K562 (cell line): ENCODE measurements around the gene IMPACT. TPM values are rescaled to one million over a fixed set of nuclear protein-coding genes. Genes with fewer than 3 reads are reported as not detected.
A peak's percentile ranks its signal among the peaks of the same experiment; 100 is the strongest.

Experiments used
- ATAC-seq: fragments of 200-7000 bp; cut with Tn5 transposase; 3 replicates; pipeline ENCODE4 v1.9.1; 2020; ENCODE audit warnings: moderate library complexity
- BruUV-seq: library from RNA; stranded (reverse); fragments of 400-500 nt; replicated peaks from 2 replicates; lab custom pipeline; 2021; lab: Mats Ljungman, UMichigan
- CTCF ChIA-PET: fragments of 300-600 bp; formaldehyde crosslinking; extraction: SDS; loops from one replicate; lab custom pipeline; 2021; ENCODE audit warnings: low intra/inter-chr PET ratio; lab: Yijun Ruan, JAX
- POLR2A ChIA-PET: fragments of 300-600, 350-650 bp; sonication (Branson Sonifier 250); formaldehyde crosslinking; extraction: SDS; loops from one replicate; lab custom pipeline; 2021; ENCODE audit warnings: antibody characterized with exemption, inconsistent platforms; lab: Yijun Ruan, JAX
- DNase-seq, 4 experiments: peaks; one replicate each; pipeline versions ENCODE4 v3.0.0 to v3.0.0-alpha.2; 2011 to 2018; ENCODE audit warnings: low spot score in 3 of 4, mixed read lengths in 3 of 4; ENCODE audit errors: extremely low read depth in 1 of 4
- FAIRE-seq: peaks from 2 replicates; lab custom pipeline; 2011; peaks lifted over from hg19 to GRCh38; lab: Jason Lieb, UNC
- H2AFZ ChIP-seq: 2 replicates; pipeline ENCODE4 v1.6.0; 2011; ENCODE audit warnings: low read depth, low read length, control low read depth, inconsistent platforms
- H3K27ac ChIP-seq: fragments of 200-600 bp; 3 replicates; pipeline ENCODE4 v1.8.0; 2011; ENCODE audit warnings: low read depth, mild to moderate bottlenecking, control low read depth, inconsistent platforms, low read length, moderate library complexity, mixed read lengths; ENCODE audit errors: extremely low read depth
- H3K27me3 ChIP-seq, 2 experiments: fragments of 300-600 bp in 1 of 2; 2 replicates in 1 of 2; 3 replicates in 1 of 2; pipeline versions ENCODE4 v1.6.0 to v1.8.0; 2011; ENCODE audit warnings: inconsistent platforms in 2 of 2, low read length in 2 of 2, mild to moderate bottlenecking in 1 of 2, mixed read lengths in 1 of 2, moderate library complexity in 1 of 2; ENCODE audit not compliant: control insufficient read depth in 2 of 2, insufficient read depth in 2 of 2
- H3K36me3 ChIP-seq: fragments of 300-600 bp; 3 replicates; pipeline ENCODE4 v1.8.0; 2011; ENCODE audit warnings: mild to moderate bottlenecking, low read length, inconsistent platforms; ENCODE audit not compliant: control insufficient read depth, insufficient read depth
- H3K4me1 ChIP-seq, 2 experiments: fragments of 200-600 bp in 1 of 2; replicated peaks in 1 of 2; 2 replicates in 1 of 2; 3 replicates in 1 of 2; pipeline versions ENCODE4 v1.5.1 to v1.8.0; 2011; ENCODE audit warnings: inconsistent platforms in 2 of 2, low read length in 2 of 2, mild to moderate bottlenecking in 1 of 2, mixed read lengths in 1 of 2, moderate library complexity in 1 of 2; ENCODE audit not compliant: control insufficient read depth in 2 of 2, insufficient read depth in 2 of 2
- H3K4me2 ChIP-seq: 2 replicates; pipeline ENCODE4 v1.6.1; 2011; ENCODE audit warnings: low read length, control low read depth, inconsistent platforms, mixed read lengths; ENCODE audit not compliant: insufficient read depth
- H3K4me3 ChIP-seq: fragments of 200-600 bp; sonication (generic), shearing (Covaris generic); 2 replicates; pipeline ENCODE4 v1.5.1; 2016; ENCODE audit warnings: control low read depth, inconsistent platforms
- H3K79me2 ChIP-seq: fragments of 200-600 bp; 3 replicates; pipeline ENCODE4 v1.8.0; 2011; ENCODE audit warnings: low read length, inconsistent platforms; ENCODE audit not compliant: control insufficient read depth, insufficient read depth
- H3K9ac ChIP-seq, 2 experiments: 2 replicates each; pipeline versions ENCODE4 v1.6.0 to v1.6.1; 2011; ENCODE audit warnings: low read depth in 2 of 2, low read length in 2 of 2, control low read depth in 1 of 2, inconsistent platforms in 1 of 2, mild to moderate bottlenecking in 1 of 2, mixed read lengths in 1 of 2; ENCODE audit not compliant: insufficient read depth in 1 of 2
- H3K9me1 ChIP-seq: one replicate; pipeline ENCODE4 v1.6.0; 2011; ENCODE audit warnings: inconsistent platforms, mild to moderate bottlenecking, low read length, moderate library complexity; ENCODE audit not compliant: control insufficient read depth, insufficient read depth
- H3K9me3 ChIP-seq: replicated peaks from 2 replicates; pipeline ENCODE4 v1.5.1; 2011; ENCODE audit warnings: low read depth, low read length, inconsistent platforms; ENCODE audit not compliant: control insufficient read depth, insufficient read depth
- H4K20me1 ChIP-seq: replicated peaks from 2 replicates; pipeline ENCODE4 v1.6.1; 2011; ENCODE audit warnings: low read length, inconsistent platforms, mixed read lengths; ENCODE audit not compliant: control insufficient read depth, insufficient read depth
- CBX8 ChIP-seq: fragments of 200-600 bp; sonication (generic); IDR thresholded peaks from 2 replicates; pipeline ENCODE4 v1.6.1; 2012; ENCODE audit warnings: borderline replicate concordance, mixed run types, low read depth, mild to moderate bottlenecking, moderate library complexity, mixed read lengths, low read length, control low read depth, inconsistent platforms; ENCODE audit not compliant: poor library complexity, severe bottlenecking; ENCODE audit errors: extremely low read depth
- CXXC5 ChIP-seq: fragments of 250-450 bp; sonication (Bioruptor Pico); IDR thresholded peaks from 2 replicates; pipeline ENCODE4 v1.8.0; 2022; ENCODE audit warnings: inconsistent platforms, mild to moderate bottlenecking, moderate library complexity
- DNMT1 ChIP-seq: fragments of 450-650 bp; IDR thresholded peaks from 2 replicates; pipeline ENCODE4 v1.6.1; 2016; ENCODE audit warnings: antibody characterized with exemption, mild to moderate bottlenecking
- HDAC2 ChIP-seq: fragments of 450-650 bp; IDR thresholded peaks from 2 replicates; pipeline ENCODE4 v1.6.1; 2016; ENCODE audit warnings: mild to moderate bottlenecking
- HSF4 ChIP-seq: fragments of 250-450 bp; sonication (Bioruptor Pico); IDR thresholded peaks from 2 replicates; pipeline ENCODE4 v2.1.2; 2022; ENCODE audit warnings: mild to moderate bottlenecking, moderate library complexity, borderline replicate concordance
- KDM4B ChIP-seq, 2 experiments: fragments of 450-650 bp in 1 of 2; sonication (generic) in 1 of 2; IDR thresholded peaks; 2 replicates each; pipeline ENCODE4 v1.6.1; 2016 to 2017; ENCODE audit warnings: borderline replicate concordance in 2 of 2, antibody characterized with exemption in 1 of 2, low read depth in 1 of 2, mild to moderate bottlenecking in 1 of 2
- KLF13 ChIP-seq: fragments of 450-650 bp; IDR thresholded peaks from 2 replicates; pipeline ENCODE4 v1.6.1; 2016; ENCODE audit warnings: missing genetic modification characterization, low read depth, mild to moderate bottlenecking, missing compliant biosample characterization, moderate library complexity, borderline replicate concordance
- NFXL1 ChIP-seq: fragments of 450-650 bp; formaldehyde crosslinking; IDR thresholded peaks from 2 replicates; pipeline ENCODE4 v1.4.0; 2021; ENCODE audit warnings: mild to moderate bottlenecking
- RNF2 ChIP-seq: sonication (generic); IDR thresholded peaks from 2 replicates; pipeline ENCODE4 v1.6.1; 2016
- SMAD4 ChIP-seq: fragments of 250-450 bp; sonication (Bioruptor Pico); conservative IDR thresholded peaks from 2 replicates; pipeline ENCODE4 v1.8.0; 2021; ENCODE audit warnings: inconsistent platforms, mild to moderate bottlenecking, moderate library complexity
- ZEB2 ChIP-seq: fragments of 450-650 bp; IDR thresholded peaks from 2 replicates; pipeline ENCODE4 v1.6.1; 2016
- ZNF584 ChIP-seq: fragments of 200-800 bp; sonication (Bioruptor generic); IDR thresholded peaks from 2 replicates; pipeline ENCODE4 v1.6.1; 2016; ENCODE audit warnings: low read depth, mild to moderate bottlenecking, missing genetic modification characterization, missing compliant biosample characterization
- WGBS: fragments of 100-300 bp; shearing (Covaris generic); methylation state at CpG from one replicate; pipeline ENCODE4 v1.1.6; 2016; ENCODE audit warnings: low coverage, mixed read lengths; ENCODE audit not compliant: insufficient coverage; ENCODE audit errors: missing lambda C conversion rate; 5-methylcytosine and 5-hydroxymethylcytosine counted together
- in situ Hi-C: fragments of 300-500 bp; cut with MboI; formaldehyde crosslinking; loops from 4 replicates; pipeline ENCODE4 v1.15.0; 2018; ENCODE audit warnings: inconsistent platforms, mixed read lengths
- intact Hi-C: fragments of 100-400 bp; cut with micrococcal nuclease; formaldehyde crosslinking; loops from 2 replicates; pipeline ENCODE4 v1.14.2; 2022
- polyA plus RNA-seq, 8 experiments: library from polyadenylated mRNA; depleted of rRNA in 4 of 8; stranded (reverse) in 5 of 8; unstranded in 3 of 8; fragments of >200 nt; fragmentation: Nextera tagmentation in 2 of 8; fragmentation: Illumina TruSeq in 1 of 8; extraction: Ambion mirVana in 2 of 8; extraction: Trizol in 1 of 8; gene quantifications; 2 replicates each; pipeline versions ENCODE4 v1.2.1 to v1.2.3, GENCODE V29; 2011 to 2014; ENCODE audit warnings: inconsistent platforms in 1 of 8, missing spikeins in 1 of 8
- total RNA-seq, 7 experiments: library from RNA; depleted of rRNA in 6 of 7; stranded (reverse); fragments of >200 nt in 6 of 7; fragmentation: Illumina TruSeq in 2 of 7; extraction: Trizol in 2 of 7; gene quantifications; 2 replicates each; pipeline versions ENCODE4 v1.2.1 to v1.2.3, GENCODE V29; 2011 to 2021; ENCODE audit warnings: low replicate concordance in 1 of 7
- TF ChIP-seq, protein P1 (sequence below), 2 experiments: IDR thresholded peaks in 1 of 2; conservative IDR thresholded peaks in 1 of 2; 2 replicates each; pipeline ENCODE4 v1.6.1; 2016; ENCODE audit warnings: low read depth in 2 of 2, mild to moderate bottlenecking in 1 of 2, missing compliant biosample characterization in 1 of 2, missing genetic modification characterization in 1 of 2, moderate library complexity in 1 of 2
- TF ChIP-seq, protein P2 (sequence below): fragments of 250-450 bp; sonication (Bioruptor Pico); IDR thresholded peaks from 2 replicates; pipeline ENCODE4 v1.6.1; 2021; ENCODE audit warnings: mild to moderate bottlenecking
- TF ChIP-seq, protein P3 (sequence below): fragments of 250-450 bp; sonication (Bioruptor Pico); IDR thresholded peaks from 2 replicates; pipeline ENCODE4 v1.5.0; 2021

The IMPACT gene
- total and polyA plus RNA-seq, 9 of the 15 experiments (the other 6 are each of a cell fraction or from before 2014, with no cell fraction given) = 4.7 to 7.6 (median 5.8) TPM

DNA sequence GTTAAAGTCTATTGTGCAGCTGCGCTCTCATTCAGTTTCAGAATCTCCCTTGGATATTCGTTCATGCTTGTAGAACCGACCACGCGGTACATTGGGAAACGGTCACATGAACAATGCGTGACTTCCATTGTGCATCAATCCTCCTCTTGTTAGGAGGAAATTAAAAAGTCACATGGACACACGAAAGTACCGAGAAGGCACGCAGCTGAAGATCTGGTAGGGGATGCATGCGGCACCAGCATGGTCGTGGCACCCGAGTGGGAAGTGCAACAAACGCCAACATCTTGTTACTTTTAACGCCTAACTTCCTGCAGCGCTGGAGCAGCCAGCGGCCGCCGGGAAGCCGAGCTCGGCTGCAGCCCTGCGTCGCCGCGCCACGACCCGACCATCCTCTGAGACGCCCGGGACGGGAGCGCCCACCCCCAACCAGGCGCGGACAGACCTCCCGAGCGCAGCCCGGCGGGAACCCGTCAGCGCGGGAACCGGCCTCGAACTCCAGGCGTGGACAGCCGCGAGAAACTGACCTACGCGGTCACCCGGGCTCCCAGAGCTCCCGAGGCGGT is 29.3 kb upstream of the IMPACT start:
- 14% methylated on average over 30 of the region's 50 CpGs for WGBS
- ChIA-PET POLR2A (interaction anchor here (1.0 kb wide), 1 partner anchor 10 kb away, joined by 3 read pairs; no protein-coding TSS in a partner anchor), CTCF (no interaction called here)
- TF ChIP-seq RNF2 = 0 out of 2 replicates have a peak, but pooled peaks have one; percentile 14
- no peak for TF ChIP-seq DNMT1
- TF ChIP-seq, protein P1, sequence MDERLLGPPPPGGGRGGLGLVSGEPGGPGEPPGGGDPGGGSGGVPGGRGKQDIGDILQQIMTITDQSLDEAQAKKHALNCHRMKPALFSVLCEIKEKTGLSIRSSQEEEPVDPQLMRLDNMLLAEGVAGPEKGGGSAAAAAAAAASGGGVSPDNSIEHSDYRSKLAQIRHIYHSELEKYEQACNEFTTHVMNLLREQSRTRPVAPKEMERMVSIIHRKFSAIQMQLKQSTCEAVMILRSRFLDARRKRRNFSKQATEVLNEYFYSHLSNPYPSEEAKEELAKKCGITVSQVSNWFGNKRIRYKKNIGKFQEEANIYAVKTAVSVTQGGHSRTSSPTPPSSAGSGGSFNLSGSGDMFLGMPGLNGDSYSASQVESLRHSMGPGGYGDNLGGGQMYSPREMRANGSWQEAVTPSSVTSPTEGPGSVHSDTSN (CRISPR knock-in tag; IDR thresholded peaks at IDR 0.05; ENCODE audit: low read depth) = no peak
- TF ChIP-seq, protein P1 (tag; conservative IDR thresholded peaks at IDR 0.05; ENCODE audit: low read depth) = no peak
- no peak for TF ChIP-seq ZEB2
- peak; percentile 61 for TF ChIP-seq CBX8
- no peak for TF ChIP-seq KDM4B (IDR thresholded peaks at IDR 0.05; ENCODE audit: borderline replicate concordance in 2 of 2, low read depth in 1 of 2)
- TF ChIP-seq, protein P2, sequence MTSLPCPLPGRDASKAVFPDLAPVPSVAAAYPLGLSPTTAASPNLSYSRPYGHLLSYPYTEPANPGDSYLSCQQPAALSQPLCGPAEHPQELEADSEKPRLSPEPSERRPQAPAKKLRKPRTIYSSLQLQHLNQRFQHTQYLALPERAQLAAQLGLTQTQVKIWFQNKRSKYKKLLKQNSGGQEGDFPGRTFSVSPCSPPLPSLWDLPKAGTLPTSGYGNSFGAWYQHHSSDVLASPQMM = no peak
- TF ChIP-seq NFXL1 (CRISPR knock-in tag) = no peak
- TF ChIP-seq ZNF584 (CRISPR knock-in tag) = no peak
- no peak for TF ChIP-seq HSF4
- TF ChIP-seq, protein P3, sequence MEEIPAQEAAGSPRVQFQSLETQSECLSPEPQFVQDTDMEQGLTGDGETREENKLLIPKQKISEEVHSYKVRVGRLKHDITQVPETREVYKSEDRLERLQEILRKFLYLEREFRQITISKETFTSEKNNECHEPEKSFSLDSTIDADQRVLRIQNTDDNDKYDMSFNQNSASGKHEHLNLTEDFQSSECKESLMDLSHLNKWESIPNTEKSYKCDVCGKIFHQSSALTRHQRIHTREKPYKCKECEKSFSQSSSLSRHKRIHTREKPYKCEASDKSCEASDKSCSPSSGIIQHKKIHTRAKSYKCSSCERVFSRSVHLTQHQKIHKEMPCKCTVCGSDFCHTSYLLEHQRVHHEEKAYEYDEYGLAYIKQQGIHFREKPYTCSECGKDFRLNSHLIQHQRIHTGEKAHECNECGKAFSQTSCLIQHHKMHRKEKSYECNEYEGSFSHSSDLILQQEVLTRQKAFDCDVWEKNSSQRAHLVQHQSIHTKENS = no peak
- TF ChIP-seq KLF13 (tag) = no peak
- no peak for TF ChIP-seq HDAC2
- TF ChIP-seq SMAD4 = no peak
- TF ChIP-seq CXXC5 = 0 out of 2 replicates have a peak, but pooled peaks have one; percentile 15

More for the DNA sequence above, 29.3 kb upstream of the IMPACT start:
- ATAC-seq (no peak; the same call in none of the 3 replicates), DNase-seq (peak in 1 of 4 experiments; percentile 18), FAIRE-seq (no peak)
- no TSS peak for BruUV-seq
- Histone ChIP-seq H3K4me3 (peak overlapping the region; percentile 13; the same call in 1 of the 2 replicates), H2AFZ (peak overlapping the region; percentile 66), H3K9ac (peak overlapping the region in 1 of 2 experiments; percentile 4; a peak in 1 of 4 replicates), H3K9me1 (no peaks in the 10 kb centered on the region), H3K4me1 (peaks cover 0 to 9% of the 10 kb centered on the region in 2 experiments; a peak in 2 of 5 replicates), H3K27me3 (peaks cover 12 to 13% of the 10 kb centered on the region in 2 experiments), H4K20me1 (no peaks in the 10 kb centered on the region), H3K27ac (no peak overlapping the region), H3K36me3 (no peaks in the 10 kb centered on the region), H3K4me2 (peak overlapping the region; percentile 21), H3K79me2 (no peaks in the 10 kb centered on the region), H3K9me3 (no peaks in the 10 kb centered on the region)
- in situ Hi-C loops (no loop called here), intact Hi-C loops (no loop called here)
